ENCODE measurements around the gene GPATCH11.

GPATCH11 gene

GRCh38 chr2:37109523-37109922, 25.2 kb downstream of the GPATCH11 start:
- no peak for FAIRE-seq

DNA sequence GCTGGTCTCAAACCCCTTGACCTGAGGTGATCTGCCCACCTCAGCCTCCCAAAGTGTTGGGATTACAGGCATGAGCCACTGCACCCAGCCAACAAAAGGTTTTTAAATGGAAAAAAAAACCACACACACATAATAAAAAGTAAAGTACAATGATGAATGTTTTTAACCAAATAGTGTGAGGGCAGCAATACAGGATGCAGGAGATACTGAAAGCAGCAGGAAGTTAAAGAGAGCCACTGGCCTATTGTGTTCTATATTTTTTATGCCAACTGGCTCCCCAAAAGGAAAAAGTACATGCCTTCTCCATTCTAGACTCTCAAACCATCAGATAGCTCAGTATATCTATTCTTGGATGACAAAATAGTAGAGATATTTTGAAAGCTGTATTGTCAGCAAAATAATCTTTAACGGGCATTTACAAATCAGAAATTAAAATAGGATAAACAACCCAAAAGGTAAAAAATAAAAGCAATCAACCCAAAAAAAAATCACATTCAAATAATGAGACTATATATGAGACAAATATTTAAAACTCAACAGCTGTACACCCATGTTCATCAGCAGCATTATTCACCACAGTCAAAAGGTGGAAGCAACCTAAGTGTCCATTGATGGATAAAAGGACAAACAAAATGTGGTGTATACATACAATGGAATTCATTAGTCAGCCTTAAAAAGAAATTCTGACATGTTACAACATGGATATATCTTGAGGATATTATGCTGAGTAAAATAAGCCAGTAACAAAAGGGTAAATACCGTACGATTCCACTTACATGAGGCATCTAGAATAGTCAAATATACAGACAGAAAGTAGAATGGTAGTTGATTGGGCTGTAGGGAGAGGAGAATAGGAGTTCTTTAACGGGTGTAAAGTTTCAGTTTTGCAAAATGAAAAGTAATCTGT, 26.2 kb downstream of the GPATCH11 start:
- FAIRE-seq: no peak

GRCh38 chr2:37111958-37112357, 27.6 kb downstream of the GPATCH11 start:
- no peak for FAIRE-seq

GRCh38 chr2:37117566-37117965, 33.2 kb downstream of the GPATCH11 start:
- FAIRE-seq: no peak

DNA sequence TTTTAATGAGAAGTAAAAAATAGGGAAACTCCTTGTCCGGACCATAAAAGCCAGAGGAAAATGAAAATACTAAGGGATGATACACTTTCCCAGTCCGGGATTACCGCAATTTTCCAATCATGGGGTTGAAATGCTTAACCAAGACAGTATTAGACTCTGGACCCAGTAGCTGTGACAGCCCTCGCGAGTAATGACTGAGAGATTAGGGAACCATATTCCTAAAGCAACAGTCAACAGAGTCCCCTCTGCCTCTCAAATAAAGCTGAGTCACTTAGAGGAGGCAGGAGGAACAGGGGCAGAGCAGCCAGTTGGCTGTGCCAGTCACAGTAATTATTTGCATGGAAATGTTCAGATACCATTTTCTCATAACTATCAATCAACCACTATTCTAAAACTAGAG, 34.8 kb downstream of the GPATCH11 start:
- no peak for FAIRE-seq

DNA sequence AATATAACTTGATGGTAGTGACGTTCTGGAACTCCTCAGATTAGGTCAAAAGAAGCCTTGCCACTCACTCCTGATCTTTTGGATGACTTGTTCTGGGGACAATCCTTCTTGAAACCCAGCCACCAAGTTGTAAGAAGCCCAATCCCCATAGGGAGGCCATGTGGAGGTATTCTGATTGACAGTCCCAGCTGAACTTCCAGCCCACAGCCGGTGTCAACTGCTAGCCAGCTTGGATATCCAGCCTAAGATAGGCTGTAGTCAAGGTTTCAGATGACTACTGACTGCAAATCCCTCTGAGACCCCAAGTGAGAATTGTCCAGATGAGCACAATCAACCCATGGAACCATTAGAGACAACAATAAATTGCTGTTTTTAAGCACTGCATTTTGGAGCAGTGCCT, 41.1 kb downstream of the GPATCH11 start:
- no peak for FAIRE-seq

- no peak for FAIRE-seq
These were observed 48.6 kb downstream of the GPATCH11 start for GRCh38 chr2:37132914-37133313.

DNA sequence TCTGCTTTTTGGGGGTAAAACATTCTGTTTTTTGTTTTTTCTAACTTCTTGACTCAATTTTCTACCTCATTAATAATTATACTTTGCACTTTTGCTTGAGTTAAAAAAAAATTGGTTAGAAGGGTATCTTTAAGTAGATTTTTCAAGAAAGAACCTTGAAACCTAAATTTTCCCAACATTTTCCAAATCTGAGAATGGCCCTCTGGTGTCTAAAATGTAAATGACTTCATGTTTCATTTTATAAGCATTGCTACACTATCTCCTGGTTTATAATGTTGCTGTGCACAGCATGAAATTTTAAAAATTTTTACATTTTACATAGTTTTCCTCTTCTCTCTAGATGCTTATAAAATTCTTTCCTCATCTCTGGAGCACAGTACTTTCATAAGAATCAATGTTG, 58.2 kb downstream of the GPATCH11 start:
- no peak for FAIRE-seq

GRCh38 chr2:37143974-37144373, 59.7 kb downstream of the GPATCH11 start:
- FAIRE-seq: no peak

GRCh38 chr2:37146062-37146461, 61.7 kb downstream of the GPATCH11 start:
- no peak for FAIRE-seq

DNA sequence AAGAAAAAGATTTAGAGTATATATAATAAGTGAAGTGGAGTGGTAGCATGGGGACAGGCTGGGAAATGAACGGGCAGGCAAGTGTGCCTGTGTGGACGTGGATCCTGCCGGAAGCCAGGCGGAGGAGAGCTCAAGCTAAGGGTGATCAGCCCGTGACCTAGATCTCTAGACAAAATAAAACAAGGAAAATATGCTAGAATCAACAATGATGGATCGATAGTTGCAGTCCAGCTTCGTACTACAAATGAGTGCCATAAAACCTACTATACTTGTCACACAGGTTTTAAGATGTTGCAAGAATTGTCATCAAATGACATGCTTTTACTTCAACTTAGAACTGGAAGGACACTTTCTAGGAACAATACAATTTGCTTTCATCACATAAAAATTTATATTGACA, 64.0 kb downstream of the GPATCH11 start:
- FAIRE-seq: no peak

Data from TTC549 (cell line).